NCI-H345 (cell line): ENCODE data around the gene RSU1.
A peak's percentile ranks its signal among the peaks of the same experiment; 100 is the strongest.

Experiments used
- DNase-seq: peaks from one replicate; lab custom pipeline; 2025; lab: John Stamatoyannopoulos, UW

Gene RSU1

DNA sequence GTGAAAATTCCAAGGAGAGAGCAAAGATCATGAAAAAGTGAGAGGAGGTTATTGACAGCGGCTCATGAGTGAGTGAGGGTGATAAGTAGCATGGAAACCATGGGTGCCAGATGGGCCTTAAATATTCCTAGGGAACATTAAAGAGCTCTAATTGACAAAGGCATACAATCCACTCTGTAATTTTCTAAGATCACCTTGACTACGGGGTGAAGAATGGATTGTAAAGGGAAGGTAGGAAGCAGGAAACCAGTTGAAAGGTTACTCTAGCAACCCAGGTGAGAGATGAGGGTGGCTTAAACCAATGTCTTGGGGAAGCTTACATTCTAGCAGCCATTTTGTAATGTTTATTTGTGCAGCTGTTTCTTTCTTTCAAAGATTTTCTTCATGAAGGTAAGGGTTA, 75.7 kb downstream of the RSU1 start:
- DNase-seq = no peak

GRCh38 chr10:16737420-16737819, 79.8 kb downstream of the RSU1 start:
- no peak for DNase-seq

- no peak for DNase-seq
These were observed 81.6 kb downstream of the RSU1 start for GRCh38 chr10:16735671-16736070.

DNA sequence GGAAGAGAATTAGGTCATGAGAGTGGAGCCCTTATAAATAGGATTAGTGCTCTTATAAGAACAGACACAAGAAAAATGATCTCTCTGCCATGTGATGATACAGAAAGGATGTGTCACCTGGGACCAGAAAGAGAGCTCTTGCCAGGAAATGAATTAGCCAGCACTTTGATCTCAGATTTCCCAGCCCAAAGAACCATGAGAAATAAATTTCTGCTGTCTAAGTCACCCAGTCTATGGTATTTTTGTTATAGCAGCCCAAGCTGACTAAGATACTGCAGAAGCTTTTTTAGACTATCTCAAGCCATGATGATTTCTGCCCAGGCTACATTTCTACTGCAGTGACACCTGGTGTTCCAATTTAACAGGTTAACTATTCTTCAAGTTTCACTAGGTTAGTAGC, 84.8 kb downstream of the RSU1 start:
- DNase-seq = no peak

GRCh38 chr10:16728266-16728665, 89.0 kb downstream of the RSU1 start:
- no peak for DNase-seq

DNA sequence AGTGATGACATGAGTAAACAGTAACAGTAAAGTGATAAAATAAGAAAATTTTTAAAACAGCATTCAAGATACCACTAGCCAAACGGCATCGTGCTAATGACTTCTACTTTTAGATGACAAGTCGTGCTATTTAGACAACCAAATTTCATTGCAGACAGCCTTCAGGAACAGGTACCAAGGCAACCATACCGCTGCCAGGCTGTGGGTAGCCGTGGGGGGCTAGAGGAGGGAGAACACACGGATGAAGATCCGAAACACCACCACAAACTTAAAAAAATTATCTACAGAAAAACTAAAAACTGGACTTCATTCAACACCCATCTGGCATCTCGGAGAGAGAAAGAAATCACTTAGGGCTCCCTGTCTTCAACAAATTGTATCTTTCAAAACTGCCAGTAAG, 89.6 kb downstream of the RSU1 start:
- no peak for DNase-seq

DNA sequence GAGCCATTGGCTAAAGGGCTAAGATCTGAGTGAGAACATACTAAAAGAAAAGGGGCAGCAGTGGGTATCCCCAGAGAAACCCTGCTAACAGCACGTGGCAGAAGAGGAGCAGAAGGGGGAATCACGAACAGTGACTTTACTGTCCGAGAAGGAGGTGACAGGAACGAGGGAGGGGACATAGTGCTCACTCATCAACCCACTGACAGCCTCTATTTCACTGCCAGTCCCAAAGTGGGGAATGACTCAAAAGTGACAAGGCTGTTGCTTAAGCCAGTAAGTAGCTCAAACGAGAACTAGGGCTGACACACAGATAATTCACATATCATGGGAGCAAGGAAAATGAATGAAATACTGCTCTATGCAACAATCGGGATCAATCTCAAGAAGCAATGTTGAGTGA, 92.7 kb downstream of the RSU1 start:
- DNase-seq = no peak

- DNase-seq = no peak
These were observed 96.4 kb downstream of the RSU1 start for GRCh38 chr10:16720812-16721211.

DNA sequence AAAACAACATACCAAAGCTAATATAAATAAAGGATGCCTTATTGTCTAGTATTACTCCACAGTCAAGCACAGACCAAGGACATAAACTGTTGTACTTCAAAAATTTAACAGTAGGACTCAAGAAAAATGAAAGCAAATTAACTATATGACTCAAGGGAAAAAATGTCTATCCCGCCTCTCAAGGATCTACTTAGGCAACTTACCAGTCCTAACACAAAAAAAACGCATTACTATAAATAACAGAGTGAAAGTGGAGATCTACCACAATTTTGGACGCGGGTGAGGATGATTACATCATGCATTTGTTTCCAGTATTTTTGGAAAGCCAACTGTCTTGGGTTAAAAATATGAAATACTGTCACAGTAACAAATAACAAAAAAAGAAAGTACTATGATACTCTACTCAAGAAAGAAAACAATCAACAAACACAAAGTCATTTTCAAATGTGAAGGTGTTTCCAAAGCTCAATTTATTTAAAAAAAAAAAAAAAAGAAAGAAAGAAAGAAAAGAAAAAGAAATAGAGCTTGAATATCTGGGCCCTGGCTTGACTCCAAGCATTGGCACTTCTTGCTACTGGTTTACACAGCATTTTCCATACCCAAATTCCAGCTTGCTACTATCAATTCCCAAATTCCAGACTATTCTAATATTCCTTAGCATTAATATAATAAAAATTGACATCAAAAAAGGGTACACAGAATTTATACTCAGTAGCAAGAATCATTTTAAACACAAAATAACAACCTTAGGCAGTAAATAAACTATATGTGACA, 99.4 kb downstream of the RSU1 start:
- DNase-seq = no peak

DNA sequence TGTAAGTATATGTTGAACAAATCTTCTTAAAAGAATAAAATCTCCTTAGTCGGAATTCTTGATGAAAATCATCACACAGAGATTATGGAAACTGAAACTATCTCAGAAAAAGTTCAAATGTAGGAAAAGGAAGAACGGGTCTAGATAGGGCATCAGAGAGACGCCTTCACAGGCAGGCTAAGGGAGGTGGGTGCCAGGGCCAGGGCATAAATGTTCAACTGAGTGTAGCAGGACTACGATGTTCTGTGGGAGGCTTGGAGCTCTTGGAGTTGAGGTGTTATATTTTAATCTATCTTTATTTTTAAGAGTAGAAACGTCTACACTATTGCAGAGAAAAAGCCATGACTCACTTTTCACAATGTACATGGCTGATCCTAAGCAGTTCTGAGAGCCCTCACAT, 101.2 kb downstream of the RSU1 start:
- no peak for DNase-seq

GRCh38 chr10:16713290-16713689, 103.9 kb downstream of the RSU1 start:
- no peak for DNase-seq

DNA sequence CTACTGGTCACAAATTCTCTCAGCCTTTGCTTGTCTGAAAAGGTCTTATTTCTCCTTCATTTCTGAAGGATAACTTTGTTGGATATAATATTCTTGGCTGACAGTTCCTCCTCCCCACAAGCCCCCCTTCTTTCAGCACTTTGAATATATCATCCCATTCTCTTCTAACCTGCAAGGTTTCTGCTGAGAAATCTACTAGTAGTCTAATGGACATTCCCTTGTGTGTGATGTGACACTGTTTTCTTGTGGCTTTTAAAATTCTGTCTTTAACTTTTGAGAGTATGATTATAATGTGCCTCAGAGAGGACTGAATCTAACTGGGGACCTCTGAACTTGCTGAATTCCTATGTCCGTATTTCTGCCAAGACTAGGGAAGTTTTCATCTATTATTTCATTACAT, 104.3 kb downstream of the RSU1 start:
- no peak for DNase-seq

DNA sequence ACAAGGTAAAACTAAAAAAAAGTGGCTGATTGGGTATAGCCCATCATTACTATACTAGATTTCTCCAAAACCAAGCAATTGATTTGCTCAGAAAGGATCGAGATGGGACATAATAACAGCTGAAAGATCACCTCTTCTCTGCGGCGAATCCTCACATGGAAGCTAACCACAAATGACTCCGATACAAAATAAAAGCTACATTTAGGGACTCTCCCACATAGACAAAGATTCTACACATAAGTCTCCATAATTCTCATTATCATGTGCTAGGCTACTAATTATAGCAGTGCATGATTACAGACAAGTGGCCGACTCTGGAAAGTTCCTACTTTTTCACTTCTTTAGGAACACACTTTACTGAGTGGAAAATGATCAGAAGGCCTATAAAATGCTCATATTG, 116.9 kb downstream of the RSU1 start:
- no peak for DNase-seq

DNA sequence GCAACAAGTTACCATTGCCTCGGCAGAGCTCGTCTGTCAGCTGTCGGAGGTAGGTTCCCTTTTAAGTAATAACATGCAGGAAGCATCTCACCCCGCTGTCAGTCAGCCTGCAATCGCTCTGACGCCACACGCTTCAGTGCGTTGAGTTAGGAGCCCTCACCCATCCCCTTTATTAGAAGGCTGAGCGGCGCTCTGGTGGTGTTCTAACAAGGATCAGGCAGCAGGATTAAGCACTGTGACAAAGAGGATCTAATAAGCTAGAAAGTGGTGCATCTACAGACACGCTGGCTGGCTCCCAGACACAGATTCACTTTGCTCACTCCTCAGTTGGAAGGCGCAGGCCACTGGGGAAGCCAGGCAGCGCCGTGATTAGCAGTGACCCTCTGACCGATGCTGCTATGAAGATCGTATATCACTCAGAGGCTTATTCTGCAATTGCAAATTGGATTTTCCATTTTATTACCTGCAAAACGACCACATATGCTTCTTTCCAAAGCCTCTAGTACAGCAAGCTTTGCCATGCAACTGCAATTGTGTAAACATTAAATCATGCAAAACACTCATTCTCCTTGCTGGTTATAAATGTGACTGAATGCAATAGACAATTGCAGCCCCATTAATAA, 117.7 kb downstream of the RSU1 start:
- DNase-seq = no peak

GRCh38 chr10:16698461-16698860, 118.8 kb downstream of the RSU1 start:
- DNase-seq = no peak

- no peak for DNase-seq
These were observed 126.8 kb downstream of the RSU1 start for GRCh38 chr10:16690417-16690816.

DNA sequence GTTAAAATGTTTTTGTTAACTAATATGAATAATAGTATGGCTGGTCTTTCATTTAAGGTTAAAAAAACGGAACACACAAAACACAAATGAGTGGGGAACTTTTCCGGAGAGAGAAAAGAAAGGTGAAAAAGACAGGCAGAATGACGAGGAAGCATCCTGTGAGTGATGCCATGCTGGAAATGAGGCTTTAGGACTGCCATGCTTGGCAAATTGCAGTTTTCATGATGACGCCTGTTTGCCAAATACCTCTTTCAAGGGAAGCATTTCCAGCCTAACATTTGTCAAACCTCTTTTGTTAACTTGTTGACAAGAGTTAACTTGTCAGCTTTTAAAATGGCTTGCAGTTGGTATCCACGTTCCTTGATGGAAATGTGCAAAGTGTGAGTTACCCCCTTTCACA, 127.5 kb downstream of the RSU1 start:
- no peak for DNase-seq

- no peak for DNase-seq
These were observed 128.0 kb downstream of the RSU1 start for GRCh38 chr10:16689227-16689626.

GRCh38 chr10:16686054-16686902, 130.9 kb downstream of the RSU1 start:
- DNase-seq = peak; percentile 46

DNA sequence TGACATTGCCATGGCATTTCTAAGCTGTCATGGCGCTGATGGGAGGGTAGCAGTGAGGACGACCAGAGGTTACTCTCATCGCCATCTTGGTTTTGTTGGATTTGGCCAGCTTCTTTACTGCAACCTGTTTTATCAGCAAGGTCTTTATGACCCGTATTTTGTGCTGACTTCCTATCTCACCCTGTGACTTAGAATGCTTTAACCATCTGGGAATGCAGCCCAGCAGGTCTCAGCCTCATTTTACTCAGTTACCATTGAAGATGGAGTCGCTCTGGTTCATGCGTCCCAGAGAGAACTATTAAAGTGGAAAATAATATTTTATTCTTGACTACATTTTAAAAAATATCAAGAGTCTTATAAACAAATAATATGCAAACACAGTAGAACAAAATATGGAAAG, 131.7 kb downstream of the RSU1 start:
- DNase-seq = no peak

GRCh38 chr10:16681521-16681920, 135.7 kb downstream of the RSU1 start:
- DNase-seq = no peak

- no peak for DNase-seq
These were observed 137.7 kb downstream of the RSU1 start for GRCh38 chr10:16679511-16679910.

DNA sequence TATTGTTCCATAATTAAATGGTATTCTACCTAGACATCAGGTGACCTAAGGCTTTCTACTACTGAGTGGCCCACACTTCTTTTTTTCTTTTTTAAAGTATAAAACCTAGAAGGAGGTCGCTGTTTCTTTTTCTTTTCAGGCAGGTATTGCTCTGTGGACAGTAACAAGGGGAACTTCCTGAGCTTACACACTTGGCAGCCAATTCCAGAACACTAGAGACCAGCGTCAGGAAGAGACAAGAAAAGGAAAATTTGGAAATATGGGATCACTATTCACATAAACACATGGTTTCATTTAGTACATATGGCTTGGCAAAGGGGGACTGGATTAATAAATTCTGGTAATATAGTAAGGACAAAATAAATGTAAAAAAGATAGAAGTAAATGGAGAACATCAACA, 141.9 kb downstream of the RSU1 start:
- no peak for DNase-seq
